Stimulated activated CD8-positive, alpha-beta memory T cell treated with anti-CD3 and anti-CD28 coated beads, Interleukin-4, amount 100 ng/mL, for 1 hour (primary cell): ENCODE measurements around the gene SLC13A1.
"Not testable (repeated sequence)": the region's sequence is repeated elsewhere in the genome, so short reads cannot be mapped to it uniquely, and the experiment has no call there.

ENCODE experiments used
- DNase-seq, 2 donors: peaks; one replicate each; pipeline ENCODE4 v3.0.0-alpha.2; 2020; ENCODE audit warnings: low read depth in 2 of 2, low spot score in 1 of 2

The SLC13A1 gene, protein sequence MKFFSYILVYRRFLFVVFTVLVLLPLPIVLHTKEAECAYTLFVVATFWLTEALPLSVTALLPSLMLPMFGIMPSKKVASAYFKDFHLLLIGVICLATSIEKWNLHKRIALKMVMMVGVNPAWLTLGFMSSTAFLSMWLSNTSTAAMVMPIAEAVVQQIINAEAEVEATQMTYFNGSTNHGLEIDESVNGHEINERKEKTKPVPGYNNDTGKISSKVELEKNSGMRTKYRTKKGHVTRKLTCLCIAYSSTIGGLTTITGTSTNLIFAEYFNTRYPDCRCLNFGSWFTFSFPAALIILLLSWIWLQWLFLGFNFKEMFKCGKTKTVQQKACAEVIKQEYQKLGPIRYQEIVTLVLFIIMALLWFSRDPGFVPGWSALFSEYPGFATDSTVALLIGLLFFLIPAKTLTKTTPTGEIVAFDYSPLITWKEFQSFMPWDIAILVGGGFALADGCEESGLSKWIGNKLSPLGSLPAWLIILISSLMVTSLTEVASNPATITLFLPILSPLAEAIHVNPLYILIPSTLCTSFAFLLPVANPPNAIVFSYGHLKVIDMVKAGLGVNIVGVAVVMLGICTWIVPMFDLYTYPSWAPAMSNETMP

DNA sequence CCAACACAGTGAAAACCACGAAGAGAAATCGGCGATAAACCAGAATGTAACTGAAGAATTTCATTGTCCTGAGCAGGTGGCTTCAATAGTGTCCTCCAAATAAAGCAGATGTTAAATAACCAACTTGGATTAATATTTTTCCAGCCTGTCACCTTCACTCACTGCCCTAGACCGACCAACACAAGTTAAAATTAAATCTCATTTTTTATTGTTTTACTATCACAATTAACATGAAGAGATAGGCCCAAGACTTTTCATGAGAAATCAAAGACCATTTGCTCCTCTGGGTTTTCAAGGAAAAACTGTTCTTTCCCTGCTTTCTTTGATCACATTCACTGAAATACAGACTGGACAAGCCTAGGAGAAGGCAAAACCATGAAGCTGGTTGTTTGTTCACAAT, at the start of gene SLC13A1:
Gene SLC13A1, minus strand, starts transcription at position 87 of the 400 bp plus-strand sequence. Its CDS starts 23 bp downstream, at position 64.
- DNase-seq: no peak

DNA sequence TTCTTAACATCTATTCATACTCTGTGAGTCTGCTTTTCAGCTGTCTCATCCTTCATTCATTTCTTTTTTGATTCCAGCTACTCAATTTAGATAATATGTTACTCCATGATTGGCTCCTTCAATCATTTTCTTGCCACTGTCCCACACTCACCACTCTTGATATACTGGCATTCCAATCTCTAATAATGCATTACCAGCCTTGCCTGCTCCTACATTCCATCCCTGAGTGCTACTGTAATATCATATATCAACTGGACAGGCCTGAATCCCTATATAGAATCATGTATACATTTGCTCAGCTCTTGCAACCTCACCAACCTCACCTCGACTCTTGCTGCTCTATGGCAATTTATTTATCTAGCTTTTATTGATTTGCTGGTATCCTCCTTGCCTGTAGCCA, 45.0 kb upstream of the SLC13A1 start:
- DNase-seq: no peak

DNA sequence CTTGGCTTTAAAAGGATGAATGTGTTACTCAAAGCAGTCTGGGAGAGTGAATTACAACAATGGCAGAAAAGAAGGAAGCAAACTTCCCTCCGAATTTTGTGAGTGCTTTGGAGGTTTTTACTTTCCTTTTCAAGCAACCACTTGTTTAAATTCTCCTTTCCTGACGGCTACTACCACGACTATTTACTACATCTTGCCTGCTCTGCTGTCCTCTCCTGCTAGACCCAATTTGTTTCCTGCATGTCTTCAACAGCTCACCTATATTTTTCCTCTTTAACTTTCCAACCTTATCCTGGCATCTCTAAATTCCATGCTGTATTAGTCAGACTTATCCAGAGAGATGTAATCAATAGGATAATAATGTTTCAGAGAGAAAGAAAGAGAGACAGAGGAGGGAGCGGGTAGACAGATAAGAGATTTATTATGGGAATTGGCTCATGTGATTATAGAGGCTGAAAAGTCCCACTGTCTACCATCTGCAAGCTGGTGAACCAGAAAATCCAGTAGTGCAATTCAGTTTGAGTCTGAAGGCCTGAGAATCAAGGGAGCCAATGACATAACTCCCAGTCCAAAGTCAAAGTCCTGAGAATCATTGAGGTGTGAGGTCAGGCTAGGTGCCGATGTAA, 42.8 kb upstream of the SLC13A1 start:
- no peak for DNase-seq

DNA sequence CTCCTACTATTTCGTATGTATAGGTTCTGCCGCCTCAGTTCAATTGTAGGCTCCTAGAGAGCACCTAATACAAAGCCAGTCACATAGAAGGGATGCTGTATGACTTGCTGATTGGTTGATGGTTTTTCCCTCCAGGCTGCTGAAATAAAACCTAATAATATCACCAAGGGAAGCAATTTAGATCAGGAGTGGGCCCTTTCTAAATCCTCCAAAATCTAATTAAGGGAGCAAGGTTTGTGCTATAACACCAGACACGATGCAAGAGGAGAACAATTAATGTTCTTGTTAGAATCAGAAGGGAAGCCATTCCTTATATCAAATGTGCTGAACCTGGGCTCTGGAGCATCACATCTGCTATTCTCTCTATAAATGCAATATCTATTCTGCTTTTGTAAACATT, 42.0 kb upstream of the SLC13A1 start:
- DNase-seq: no peak

DNA sequence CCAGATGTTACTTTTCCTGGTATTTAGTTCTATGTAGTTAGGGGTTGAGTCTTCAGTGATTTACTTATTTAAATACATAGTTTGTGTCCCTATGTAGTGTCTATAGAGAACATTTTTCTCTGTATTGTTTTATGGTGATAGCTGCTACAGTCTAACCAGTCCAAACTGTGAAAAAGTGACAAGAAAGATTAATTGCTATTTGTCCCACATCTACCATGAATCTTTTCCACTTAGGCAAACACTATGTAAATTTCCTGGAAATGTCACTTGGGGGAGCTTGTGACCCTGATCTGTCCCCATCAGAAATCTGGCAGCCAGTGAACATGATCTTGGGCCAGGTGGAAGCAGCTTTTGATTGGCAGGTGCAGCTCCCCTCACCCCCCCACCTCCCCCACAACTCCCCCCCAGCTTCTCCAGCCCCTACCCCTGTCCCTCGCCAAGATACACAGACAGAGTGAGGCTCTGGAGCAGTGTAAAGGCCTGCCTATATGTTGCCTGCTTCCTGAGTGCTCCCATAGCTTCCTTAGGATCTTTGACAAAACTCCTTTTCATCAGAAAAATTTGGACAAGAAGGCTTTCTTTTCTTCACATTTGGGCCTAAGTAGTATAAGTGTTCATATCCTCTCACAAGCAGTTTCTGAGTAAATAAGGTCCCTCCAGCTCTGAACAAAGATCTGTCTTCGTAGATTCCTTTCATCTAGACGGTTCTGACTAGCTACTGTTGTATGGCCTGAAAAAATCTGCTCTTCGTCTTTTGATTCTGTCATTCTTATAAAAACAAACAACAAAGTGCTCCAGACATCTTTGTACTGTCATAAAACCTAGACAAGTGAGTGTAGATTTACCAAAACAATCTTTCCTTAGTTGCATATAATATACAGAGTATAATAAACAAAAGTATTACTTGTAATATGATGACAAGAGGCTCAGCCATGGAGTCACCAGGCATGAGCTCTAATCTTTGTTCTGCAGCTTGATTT, 31.5 kb upstream of the SLC13A1 start:
- DNase-seq: no peak

DNA sequence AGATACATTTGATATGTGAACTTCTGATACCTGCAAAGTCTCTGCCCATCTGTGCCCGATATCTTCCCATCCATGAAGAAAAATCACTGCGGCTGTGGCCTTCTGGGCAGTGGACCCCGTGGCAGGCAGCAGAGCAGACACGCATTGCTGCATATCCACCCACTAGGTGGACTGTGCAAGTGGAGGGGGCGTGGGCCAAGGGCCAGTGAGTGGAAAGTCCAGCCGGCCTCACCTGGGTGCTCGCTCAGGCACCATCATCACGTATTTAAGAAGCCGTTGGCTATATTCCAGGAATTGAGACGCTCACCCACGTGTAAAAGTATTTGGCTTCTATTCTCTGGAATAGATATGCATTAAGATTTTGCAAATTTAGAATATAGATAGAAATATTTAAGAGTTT, 30.8 kb upstream of the SLC13A1 start:
- no peak for DNase-seq

DNA sequence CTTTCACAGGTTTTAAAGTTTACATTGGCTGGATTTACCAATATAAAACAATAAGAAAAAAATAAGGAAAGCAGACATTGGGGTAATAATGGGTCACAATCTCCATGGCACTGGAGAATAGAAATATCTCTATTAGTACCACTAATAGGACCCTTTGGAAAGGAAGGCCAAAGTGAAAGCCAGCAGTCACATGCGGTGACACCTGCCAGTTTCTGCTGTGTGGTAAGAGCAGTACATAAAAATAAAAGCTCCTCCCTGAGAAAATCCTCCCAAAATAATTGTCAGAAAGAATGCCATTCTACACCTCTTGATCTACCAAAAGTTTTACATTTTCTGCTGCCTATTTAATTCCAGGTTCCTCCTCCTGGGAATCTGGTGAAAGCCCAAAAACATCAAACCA, 30.4 kb upstream of the SLC13A1 start:
- DNase-seq: no peak

DNA sequence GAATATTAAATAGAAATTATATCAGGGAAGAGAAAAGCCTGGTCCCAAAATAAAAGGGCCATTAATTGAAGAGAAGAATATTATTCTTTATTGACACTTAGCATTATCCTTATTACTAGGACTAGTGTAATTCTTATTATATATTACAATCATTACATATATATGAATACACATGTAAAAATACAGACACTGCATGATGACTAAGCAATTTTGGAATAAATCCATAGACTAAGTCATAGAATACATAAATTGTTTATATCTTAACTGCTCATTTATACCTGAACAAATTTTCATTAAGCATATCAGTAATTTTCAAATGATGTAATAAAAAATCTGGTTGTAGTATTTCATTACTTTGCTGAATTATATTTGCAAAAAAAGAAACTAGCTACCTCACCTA, 29.7 kb upstream of the SLC13A1 start:
- no peak for DNase-seq

DNA sequence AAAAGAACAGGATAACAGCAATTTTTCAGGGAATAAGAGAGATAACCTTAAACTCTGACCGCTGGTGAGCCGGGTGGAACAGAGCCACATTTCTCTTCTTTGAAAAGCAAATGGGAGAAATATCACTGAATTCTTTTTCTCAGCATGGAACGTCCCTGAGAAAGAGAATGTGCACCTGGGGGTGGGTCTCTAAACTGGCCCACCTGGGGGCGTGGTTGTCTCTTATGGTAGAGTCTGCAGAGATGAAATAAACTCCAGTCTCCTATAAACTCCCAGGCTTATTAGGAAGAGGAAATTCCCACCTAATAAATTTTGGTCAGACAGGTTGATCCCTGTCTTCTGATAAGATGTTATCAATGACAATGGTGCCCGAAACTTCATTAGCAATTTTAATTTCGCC, 27.9 kb upstream of the SLC13A1 start:
- DNase-seq: not testable (repeated sequence)

DNA sequence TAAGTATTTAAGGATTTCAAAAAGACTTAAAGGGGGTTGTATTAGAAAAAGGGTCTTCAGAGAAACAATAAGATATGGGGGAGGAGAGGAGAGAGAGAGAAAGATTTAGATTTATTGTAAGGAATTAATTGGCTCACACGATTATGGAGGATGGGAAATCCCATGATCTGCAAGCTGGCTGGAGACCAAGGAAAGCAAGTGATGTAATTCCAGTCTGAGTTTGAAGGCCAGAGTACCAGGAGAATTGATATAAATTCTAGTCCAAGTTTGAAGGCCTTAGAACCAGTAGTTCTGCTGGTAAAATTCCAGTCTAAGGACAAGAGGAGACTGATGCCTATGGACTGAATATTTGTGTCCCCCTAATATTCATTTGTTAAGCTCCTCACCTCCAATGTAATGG, 20.6 kb upstream of the SLC13A1 start:
- no peak for DNase-seq

DNA sequence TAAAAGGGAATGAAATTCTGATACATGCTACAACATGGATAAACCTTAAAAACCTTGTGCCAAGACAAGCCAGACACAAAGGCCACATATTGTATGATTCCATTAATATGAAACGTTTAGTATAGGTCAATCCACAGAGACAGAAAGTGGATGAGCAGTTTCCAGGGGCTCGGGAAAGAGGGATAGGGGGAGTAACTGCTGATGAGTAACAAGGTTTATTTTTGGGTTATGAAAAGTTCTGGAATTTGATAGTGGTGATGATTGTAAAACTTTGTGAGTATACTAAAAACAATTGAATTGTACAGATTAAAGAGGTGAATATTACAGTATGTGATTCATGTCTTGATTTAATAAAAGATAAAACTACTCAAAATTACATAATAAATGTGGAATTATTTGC, 19.1 kb upstream of the SLC13A1 start:
- no peak for DNase-seq

DNA sequence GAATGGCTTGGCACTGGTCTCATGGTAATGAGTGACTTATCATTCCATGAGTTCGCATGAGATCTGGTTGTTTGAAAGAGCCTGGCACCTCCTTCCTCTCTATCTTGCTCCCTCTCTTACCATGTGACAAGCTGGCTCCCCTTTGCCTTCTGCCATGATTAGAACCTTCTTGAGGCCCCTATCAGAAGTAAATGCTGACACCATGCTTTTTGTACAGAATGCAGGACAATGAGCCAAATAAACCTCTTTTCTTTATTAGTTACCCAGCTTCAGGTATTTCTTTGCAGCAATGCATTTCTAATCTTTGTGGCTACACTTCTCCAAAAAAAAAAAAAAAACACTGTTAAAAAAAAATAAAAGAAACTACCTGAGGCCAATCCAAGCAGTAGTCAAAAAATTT, 17.1 kb upstream of the SLC13A1 start:
- DNase-seq: no peak

DNA sequence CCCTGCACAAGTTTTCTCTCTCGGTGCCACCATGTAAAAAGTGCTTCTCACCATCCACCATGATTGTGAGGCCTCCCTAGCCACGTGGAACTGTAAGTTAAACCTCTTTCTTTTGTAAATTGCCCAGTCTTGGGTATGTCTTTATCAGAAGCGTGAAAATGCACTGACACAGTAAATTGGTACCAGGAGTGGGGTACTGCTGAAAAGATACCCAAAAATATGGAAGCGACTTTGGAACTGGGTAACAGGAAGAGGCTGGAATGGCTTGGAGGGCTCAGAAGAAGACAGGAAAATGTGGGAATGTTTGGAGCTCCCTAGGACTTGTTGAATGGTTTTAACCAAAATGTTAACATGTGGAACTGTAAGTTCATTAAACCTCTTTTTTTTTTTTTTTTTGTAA, 15.6 kb upstream of the SLC13A1 start:
- DNase-seq: no peak

DNA sequence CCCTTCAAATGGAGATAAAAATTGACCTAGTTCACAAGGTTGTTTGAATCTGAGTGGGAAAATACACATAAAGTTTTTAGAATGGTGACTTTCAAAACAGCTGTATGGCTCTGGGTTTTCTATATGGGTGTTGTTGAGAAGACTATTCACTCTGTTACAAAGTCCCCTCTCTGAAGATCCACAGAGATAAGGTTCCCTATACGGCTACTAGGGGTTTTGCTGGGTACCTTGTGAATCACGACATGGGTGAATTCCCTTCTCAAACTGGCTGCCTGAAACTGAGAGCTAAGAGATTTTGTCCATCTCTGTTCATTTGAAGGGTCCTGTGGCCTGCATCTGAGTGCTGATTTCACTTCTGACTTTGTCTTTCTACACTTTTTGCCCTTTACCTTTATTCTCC, 11.8 kb upstream of the SLC13A1 start:
- no peak for DNase-seq

DNA sequence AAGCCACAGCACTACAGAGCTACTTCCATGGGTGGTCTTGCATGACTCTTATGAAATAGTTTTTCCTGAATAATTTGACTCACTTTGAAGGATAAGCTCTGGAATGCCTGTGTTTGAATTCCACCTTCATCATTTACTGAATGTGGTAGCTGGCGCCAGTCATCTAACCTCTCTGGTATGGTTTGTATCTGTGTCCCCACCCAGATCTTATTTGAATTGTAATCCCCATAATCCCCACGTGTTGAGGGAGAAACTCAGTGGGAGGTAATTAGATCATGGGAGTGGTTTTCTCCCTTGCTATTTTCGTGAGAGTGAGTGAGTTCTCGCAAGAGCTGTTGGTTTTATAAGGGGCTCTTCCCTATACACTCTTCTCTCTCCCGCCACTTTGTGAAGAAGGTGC, 11.2 kb upstream of the SLC13A1 start:
- no peak for DNase-seq

DNA sequence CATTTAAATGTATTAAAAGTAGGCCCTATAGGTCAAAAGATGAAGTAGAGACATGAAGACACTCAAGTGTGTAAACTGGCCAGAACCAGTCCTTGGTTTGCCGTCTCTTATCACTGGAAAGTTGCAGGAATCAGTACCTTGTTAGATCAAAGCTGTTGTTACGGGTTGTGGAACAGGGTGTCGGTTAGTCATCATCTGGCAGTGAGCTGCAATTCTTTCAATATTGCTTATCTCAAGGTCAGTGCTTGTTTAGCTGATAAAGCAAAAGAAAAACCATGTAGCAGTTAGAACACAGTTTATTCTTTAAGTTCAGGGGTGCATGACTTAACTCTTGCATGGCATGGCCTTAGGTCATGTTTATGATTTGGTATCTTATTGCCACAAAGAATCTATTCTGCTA, 10.0 kb upstream of the SLC13A1 start:
- no peak for DNase-seq

DNA sequence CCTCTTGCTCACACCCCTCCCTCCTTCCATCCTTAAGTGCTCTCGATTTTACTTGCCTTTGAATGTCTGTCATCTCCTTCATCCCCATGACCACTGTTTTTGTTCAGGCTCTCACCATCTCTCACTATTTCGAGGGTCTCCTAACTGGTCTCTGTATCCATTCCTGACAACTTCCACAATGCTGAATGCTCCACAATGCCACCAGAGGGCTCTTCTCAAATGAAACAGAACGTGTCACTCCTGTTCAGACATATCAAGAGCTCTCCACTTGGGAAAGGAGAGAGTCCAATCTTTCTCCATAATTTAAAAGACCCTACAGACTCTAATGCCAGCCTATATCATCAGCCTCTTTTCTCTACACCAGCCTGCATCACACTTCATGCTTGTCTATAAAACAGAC, 9.0 kb upstream of the SLC13A1 start:
- DNase-seq: no peak

DNA sequence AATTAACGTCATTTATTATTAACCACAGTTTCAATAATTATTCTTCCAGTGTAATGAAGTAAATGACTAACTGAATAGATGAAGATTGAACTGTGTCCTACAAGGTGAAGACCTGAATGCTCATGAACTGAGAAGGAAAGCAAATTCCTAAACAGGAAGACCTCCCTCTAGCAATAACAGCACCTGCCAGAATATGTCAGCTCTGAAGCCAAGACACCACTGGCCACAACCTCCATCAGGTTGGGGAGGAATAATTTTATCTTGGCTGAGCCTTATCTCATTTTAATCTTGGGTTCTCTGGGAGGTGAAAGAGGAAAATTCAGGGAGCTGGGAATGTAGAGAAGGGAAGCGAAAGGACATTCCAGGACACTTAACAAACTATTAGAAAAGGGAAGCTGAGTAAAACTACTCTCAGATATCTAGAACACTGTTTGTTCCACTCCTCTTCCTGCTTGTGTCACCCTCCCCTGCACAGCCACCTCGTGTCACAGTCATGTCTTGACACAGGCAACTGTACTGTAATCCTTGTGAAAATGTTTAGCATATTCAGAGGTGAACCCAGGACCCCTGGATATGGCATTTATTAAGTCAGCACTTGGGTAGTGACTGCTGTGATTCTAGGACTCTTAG, 4.6 kb upstream of the SLC13A1 start:
- DNase-seq: no peak

DNA sequence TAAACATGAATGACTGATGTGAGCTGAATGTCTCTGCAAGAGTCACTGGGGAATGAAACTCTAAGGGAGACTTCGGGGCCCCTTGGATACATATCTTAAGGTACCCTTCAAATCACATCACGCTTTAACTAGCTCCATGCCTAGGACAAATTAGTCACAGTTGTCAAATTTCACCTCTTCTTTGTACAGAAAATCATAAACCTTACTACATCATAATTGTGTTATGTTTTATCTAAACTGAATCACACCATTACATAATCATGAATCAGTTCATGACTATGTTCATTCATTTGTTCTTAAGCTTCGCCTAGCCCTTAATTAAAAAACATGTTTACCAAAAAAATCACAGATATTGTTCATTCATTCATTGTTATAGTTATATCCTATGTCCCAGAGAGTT, 2.1 kb upstream of the SLC13A1 start:
- no peak for DNase-seq

DNA sequence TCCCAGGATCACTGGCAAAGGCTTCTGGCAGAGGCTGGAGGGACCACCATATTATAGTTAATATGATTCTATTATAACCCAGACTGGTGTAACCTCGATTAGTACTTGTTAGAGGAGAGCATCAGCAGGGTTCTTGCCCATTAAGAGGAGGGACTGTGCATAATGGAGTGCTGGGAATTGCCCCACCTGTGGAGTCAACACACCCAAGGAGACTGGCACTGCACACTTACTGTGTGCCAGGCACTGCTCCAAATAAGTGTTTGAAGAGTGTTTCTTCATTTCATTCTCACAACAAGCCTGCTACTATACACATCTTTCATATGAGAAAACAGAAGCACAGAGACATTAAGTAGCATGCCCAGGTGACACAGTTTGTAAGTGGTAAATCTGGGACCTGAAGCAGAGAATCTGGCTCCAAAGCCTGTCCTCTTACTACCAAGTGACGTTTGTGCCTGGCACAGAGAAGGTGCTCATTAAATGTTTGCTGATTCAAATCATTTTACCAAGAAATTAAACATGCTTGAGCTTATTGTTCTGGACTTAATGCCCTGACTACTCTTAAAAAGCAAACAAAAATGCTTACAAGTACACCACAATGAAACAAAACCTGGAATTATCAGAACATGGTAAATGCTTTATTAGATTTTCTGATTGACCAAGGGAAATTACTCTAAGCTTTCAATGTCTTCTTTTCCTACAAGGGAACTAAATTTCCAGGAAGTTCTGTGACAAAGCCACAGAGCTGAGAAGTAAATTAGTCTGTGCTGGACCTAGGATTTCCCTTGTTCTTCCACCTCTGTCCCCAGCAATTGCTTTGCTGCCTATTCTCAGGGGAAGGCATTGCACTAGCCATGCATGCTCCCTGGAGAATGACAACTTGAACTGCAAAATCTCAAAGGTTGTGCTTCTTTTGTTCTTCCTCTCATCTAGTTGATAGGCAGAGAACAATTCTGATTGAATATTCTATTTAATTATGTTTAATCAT, 809 bp downstream of the SLC13A1 start:
- no peak for DNase-seq
